ENCODE data around the gene FEM1B. TPM values are rescaled to one million over a fixed set of nuclear protein-coding genes. Genes with fewer than 3 reads are reported as not detected.

FEM1B gene
- total and polyA plus RNA-seq, 2 of the 8 experiments (the other 6 are each of a cell fraction or from before 2014, with no cell fraction given), result 36.1 to 83.8 TPM

- Histone ChIP-seq H2BK12ac (ENCODE audit: low read depth, low read length) (peak overlapping the region; percentile 99; the same call in 1 of the 2 replicates), H3K4me3 (ENCODE audit: extremely low read depth in 1 of 4, insufficient read depth in 2 of 4, low read depth in 3 of 4, low read length in 4 of 4) (peak overlapping the region in 1 of 4 experiments; percentile 25; a peak in 3 of 8 replicates), H3K18ac (ENCODE audit: extremely low read depth, low read length) (peak overlapping the region; percentile 87), H3K4me1 (replicated peaks in 1 of 4; ENCODE audit: control insufficient read depth in 3 of 4, insufficient read depth in 4 of 4, low read length in 3 of 4) (peaks cover 0 to 20% (median 15%) of the 10 kb centered on the region in 4 experiments; a peak in 6 of 7 replicates), H2BK120ac (replicated peaks; ENCODE audit: low read depth, low read length) (peak overlapping the region; percentile 51), H4K91ac (replicated peaks; ENCODE audit: insufficient read length, low read length) (peak overlapping the region; percentile 44), H3K79me1 (ENCODE audit: low read depth, low read length) (no peaks in the 10 kb centered on the region), H3K4me2 (ENCODE audit: insufficient read depth in 1 of 2, low read depth in 2 of 2, low read length in 2 of 2) (peak overlapping the region; percentile 19 to 44; a peak in 3 of 4 replicates), H3K9ac (replicated peaks in 1 of 4; ENCODE audit: extremely low read depth in 1 of 4, low read depth in 3 of 4, low read length in 3 of 4) (no peak overlapping the region), H3K4ac (replicated peaks; ENCODE audit: insufficient read length, low read depth, low read length) (no peak overlapping the region), H3K56ac (replicated peaks; ENCODE audit: insufficient read length, low read depth, low read length) (no peak overlapping the region), H3K27ac (ENCODE audit: low read depth, low read length) (no peak overlapping the region), H2AFZ (ENCODE audit: low read length) (peak overlapping the region; percentile 67), H3K23ac (ENCODE audit: insufficient read length) (no peak overlapping the region), H4K8ac (ENCODE audit: extremely low read depth, insufficient read depth, low read length) (peak overlapping the region; percentile 7; the same call in 1 of the 2 replicates), H2BK5ac (ENCODE audit: low read depth, low read length) (0 out of 2 replicates have a peak overlapping the region, but pooled peaks have one; percentile 79), H4K20me1 (replicated peaks in 1 of 2; ENCODE audit: control insufficient read depth in 1 of 2, insufficient read depth in 2 of 2, low read length in 2 of 2) (no peaks in the 10 kb centered on the region), H3K27me3 (replicated peaks in 1 of 4; ENCODE audit: control insufficient read depth in 3 of 4, extremely low read depth in 1 of 4, insufficient read depth in 3 of 4, low read length in 3 of 4) (no peaks in the 10 kb centered on the region), H2AK5ac (ENCODE audit: low read depth, low read length) (no peak overlapping the region), H3K9me3 (ENCODE audit: insufficient read depth in 2 of 2, low read depth in 1 of 2, low read length in 1 of 2) (no peaks in the 10 kb centered on the region), H4K5ac (ENCODE audit: insufficient read length, low read depth, low read length) (peak overlapping the region; percentile 28), H3K79me2 (ENCODE audit: control insufficient read depth in 1 of 2, insufficient read depth in 2 of 2, low read length in 2 of 2) (no peaks in the 10 kb centered on the region), H3K23me2 (ENCODE audit: low read depth, low read length) (0 out of 2 replicates have a peak, but pooled peaks cover 2% of the 10 kb centered on the region), H3K36me3 (ENCODE audit: control insufficient read depth in 2 of 4, insufficient read depth in 4 of 4, low read length in 3 of 4) (no peaks in the 10 kb centered on the region), H3K14ac (ENCODE audit: insufficient read length) (no peak overlapping the region), H2BK20ac (ENCODE audit: low read length) (peak overlapping the region; percentile 97; the same call in 1 of the 2 replicates), H2BK15ac (ENCODE audit: low read length) (peak overlapping the region; percentile 46; the same call in 1 of the 2 replicates)
- FAIRE-seq, result no peak
- POLR2A ChIA-PET (ENCODE audit: partially characterized antibody), result interaction anchor here (1.0 to 2.6 kb wide), 5 partner anchors 11 to 62 kb away, joined by 3 to 11 read pairs (median 4); partner anchors contain the start of gene FEM1B
- CTCF ChIA-PET (ENCODE audit: partially characterized antibody), result interaction anchor here (0.7 to 3.5 kb wide), 29 partner anchors 9 to 358 kb away, joined by 3 to 47 read pairs (median 4); partner anchors contain the start of gene FEM1B
- peak in 1 of 2 experiments; percentile 76 for DNase-seq (ENCODE audit: low read depth in 1 of 2, low spot score in 2 of 2)
- TF ChIP-seq EZH2 (IDR thresholded peaks at IDR 0.05; ENCODE audit: low read depth, low read length, severe bottlenecking) (no peak), MAX (IDR thresholded peaks at IDR 0.05) (peak; percentile 26; the same call in 1 of the 2 replicates), E2F6 (IDR thresholded peaks at IDR 0.05) (0 out of 2 replicates have a peak, but pooled peaks have one; percentile 11)
- 52% methylated on average over 11 of the region's 11 CpGs; no CpG with 5 or more reads in 1 of the 2 experiments for WGBS, 2 experiments (ENCODE audit: extremely low coverage in 1 of 2, insufficient coverage in 1 of 2, insufficient read length in 1 of 2, insufficient replicate concordance in 2 of 2, low coverage in 1 of 2, low lambda C conversion rate in 2 of 2, missing lambda C conversion rate in 1 of 2)
These were observed 38.0 kb downstream of the FEM1B start for GRCh38 chr15:68315495-68316031.

Data from H1 (cell line).